Left cardiac atrium (tissue), 4 donors: Measurements from ENCODE around the gene ANO9. TPM values are rescaled to one million over a fixed set of nuclear protein-coding genes. Genes with fewer than 3 reads are reported as not detected.
"Not testable (repeated sequence)": the region's sequence is repeated elsewhere in the genome, so short reads cannot be mapped to it uniquely, and the experiment has no call there.

Experiments used
- ATAC-seq, 2 donors: fragments of 200-7000 bp; cut with Tn5 transposase; one replicate each; pipeline ENCODE4 v1.9.1; 2020; ENCODE audit warnings: mild to moderate bottlenecking in 2 of 2, moderate library complexity in 2 of 2
- DNase-seq: peaks from one replicate; pipeline ENCODE4 v3.0.0-alpha.2; 2020
- intact Hi-C, 2 donors: fragments of 100-400 bp; cut with DNase I; formaldehyde crosslinking; loops; one replicate each; pipeline versions ENCODE4 v1.14.1 to v1.15.1; 2022 to 2023
- total RNA-seq, 2 donors: library from RNA; stranded (reverse); fragmentation: NEBNext Ultra II Directional; extraction: Animal tissue kit (Norgen Biotek cat#: 25700); gene quantifications; one replicate each; pipeline ENCODE4 v1.2.1, GENCODE V29; 2021
- donor health status: DM: no; HTN: yes; CAD: no.
- donor health status: DM: no; HTN: yes; CAD: no; lungs with severe emphysema.
- donor health status: DM: yes; HTN: yes; CAD: no.
- donor health status: Dilated cardiomyopathy.

The ANO9 gene
- total RNA-seq, 2 donors from 2014 or later, result 0.55 to 1.6 TPM

GRCh38 chr11:424766-425165 lies 17.0 kb downstream of the ANO9 start:
- ATAC-seq, intact Hi-C loops, DNase-seq: not testable (repeated sequence)

- ATAC-seq (no peak), DNase-seq (no peak)
- intact Hi-C loops, result no loop called here
Observed at GRCh38 chr11:424232-424631, 17.6 kb downstream of the ANO9 start.

GRCh38 chr11:422249-422656 lies 19.6 kb downstream of the ANO9 start:
- DNase-seq, result peak; percentile 7
- intact Hi-C loops, result no loop called here
- no peak for ATAC-seq

- ATAC-seq, result no peak
- DNase-seq, result peak; percentile 17
- intact Hi-C loops, result no loop called here
Observed at GRCh38 chr11:420911-421321, 20.9 kb downstream of the ANO9 start.

GRCh38 chr11:420054-420910 lies 21.5 kb downstream of the ANO9 start:
- intact Hi-C loops, result no loop called here
- ATAC-seq, result no peak
- DNase-seq, result peak; percentile 18

GRCh38 chr11:419248-420005 lies 22.4 kb downstream of the ANO9 start:
- ATAC-seq (no peak), DNase-seq (peak; percentile 20)
- intact Hi-C loops, result no loop called here

GRCh38 chr11:418343-419247 lies 23.2 kb downstream of the ANO9 start:
- no peak for ATAC-seq
- intact Hi-C loops, result no loop called here
- peak; percentile 16 for DNase-seq

GRCh38 chr11:417652-418342 lies 24.0 kb downstream of the ANO9 start:
- intact Hi-C loops, result loop anchor here in 1 of 2 donors (2.0 kb wide), 1 partner anchor 31 kb away; no protein-coding TSS in a partner anchor
- DNase-seq (peak; percentile 24), ATAC-seq (no peak)

- peak; percentile 68 to 69 for ATAC-seq
- intact Hi-C loops, result loop anchor here in 1 of 2 donors (2.0 kb wide), 1 partner anchor 32 kb away; no protein-coding TSS in a partner anchor
- peak; percentile 69 for DNase-seq
Observed at GRCh38 chr11:416757-417621, 24.8 kb downstream of the ANO9 start.

GRCh38 chr11:416051-416756 lies 25.6 kb downstream of the ANO9 start:
- intact Hi-C loops, result loop anchor here in 1 of 2 donors (2.0 kb wide), 1 partner anchor 33 kb away; no protein-coding TSS in a partner anchor
- no peak for ATAC-seq
- no peak for DNase-seq

GRCh38 chr11:415640-416041 lies 26.2 kb downstream of the ANO9 start:
- intact Hi-C loops, result loop anchor here in 1 of 2 donors (2.0 kb wide), 1 partner anchor 33 kb away; no protein-coding TSS in a partner anchor
- no peak for ATAC-seq
- no peak for DNase-seq

GRCh38 chr11:414318-414857 lies 27.4 kb downstream of the ANO9 start:
- DNase-seq, result peak; percentile 18
- ATAC-seq, result no peak
- intact Hi-C loops, result no loop called here

- DNase-seq (peak; percentile 20), ATAC-seq (no peak)
- intact Hi-C loops, result no loop called here
Observed at GRCh38 chr11:413120-414081, 28.4 kb downstream of the ANO9 start.

- intact Hi-C loops, result no loop called here
- ATAC-seq, result no peak
- DNase-seq, result peak; percentile 18
Observed at GRCh38 chr11:412641-413119, 29.1 kb downstream of the ANO9 start.

- intact Hi-C loops, ATAC-seq: not testable (repeated sequence)
- DNase-seq, result peak; percentile 19
Observed at GRCh38 chr11:411520-411919, 30.3 kb downstream of the ANO9 start.
